ENCODE results near the gene MCCD1. TPM values are rescaled to one million over a fixed set of nuclear protein-coding genes. Genes with fewer than 3 reads are reported as not detected.

Gene MCCD1
- total and polyA plus RNA-seq, 2 experiments from 2014 or later, result not detected

DNA sequence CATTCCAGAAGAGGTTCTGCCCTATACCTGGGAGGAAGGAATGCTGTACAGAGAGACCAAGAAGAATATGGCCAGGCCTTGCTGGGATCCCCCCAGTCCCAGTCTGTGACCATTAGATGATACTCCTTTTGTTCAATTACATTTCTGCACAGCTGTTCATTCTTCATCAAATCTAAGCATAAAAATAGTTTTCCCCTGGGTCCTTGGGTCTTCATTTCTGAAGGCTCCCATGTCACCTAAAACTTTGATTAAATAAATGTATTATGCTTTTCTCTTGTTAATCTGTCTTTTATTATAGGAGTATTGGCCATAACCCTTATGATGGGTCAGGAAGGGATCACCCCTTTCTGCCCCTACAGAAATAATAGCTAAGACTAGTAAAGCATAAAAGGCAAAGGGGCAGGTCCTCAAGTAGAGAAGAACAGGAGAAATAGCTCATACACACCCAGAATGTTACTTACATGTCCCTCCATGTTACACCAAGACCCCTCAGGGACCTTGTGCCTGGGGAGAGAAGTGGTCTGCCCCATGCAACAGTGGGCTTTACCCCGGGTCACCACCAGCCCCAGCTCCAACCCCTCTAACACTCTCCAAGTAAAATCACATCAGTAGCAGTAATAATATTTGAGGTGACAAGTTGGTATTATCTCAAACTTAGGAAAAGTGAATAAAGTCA is 41.2 kb downstream of the MCCD1 start:
- Histone ChIP-seq H3K9ac (no peak overlapping the region), H3F3A (ENCODE audit: insufficient read depth) (no peaks in the 10 kb centered on the region), H4K20me1 (ENCODE audit: insufficient read depth) (no peaks in the 10 kb centered on the region), H3K4me3 (no peak overlapping the region), H3K27me3 (replicated peaks; ENCODE audit: insufficient read depth) (no peaks in the 10 kb centered on the region), H3K36me3 (ENCODE audit: low read depth) (no peaks in the 10 kb centered on the region), H3K4me1 (ENCODE audit: insufficient read depth) (no peaks in the 10 kb centered on the region), H3K4me2 (ENCODE audit: unreplicated experiment) (no peak overlapping the region), H3K9me2 (ENCODE audit: insufficient read depth) (no peaks in the 10 kb centered on the region), H3K9me3 (ENCODE audit: low read depth) (no peaks in the 10 kb centered on the region), H2AFZ (no peak overlapping the region), H3K27ac (no peak overlapping the region), H3K79me2 (ENCODE audit: insufficient read depth) (no peaks in the 10 kb centered on the region)
- 42 to 50% methylated on average over 1 of the region's 1 CpG for WGBS, 2 experiments (ENCODE audit: low coverage in 1 of 2, low lambda C conversion rate in 2 of 2, missing lambda C conversion rate in 2 of 2)
- DNase-seq, result no peak
- in situ Hi-C loops (cut with MboI), result no loop called here
- TF ChIP-seq EZH2 (IDR thresholded peaks at IDR 0.05; ENCODE audit: insufficient read depth, poor library complexity, severe bottlenecking) (no peak), EZH2phosphoT487 (IDR thresholded peaks at IDR 0.05; ENCODE audit: insufficient read depth, low read depth) (no peak)

DNA sequence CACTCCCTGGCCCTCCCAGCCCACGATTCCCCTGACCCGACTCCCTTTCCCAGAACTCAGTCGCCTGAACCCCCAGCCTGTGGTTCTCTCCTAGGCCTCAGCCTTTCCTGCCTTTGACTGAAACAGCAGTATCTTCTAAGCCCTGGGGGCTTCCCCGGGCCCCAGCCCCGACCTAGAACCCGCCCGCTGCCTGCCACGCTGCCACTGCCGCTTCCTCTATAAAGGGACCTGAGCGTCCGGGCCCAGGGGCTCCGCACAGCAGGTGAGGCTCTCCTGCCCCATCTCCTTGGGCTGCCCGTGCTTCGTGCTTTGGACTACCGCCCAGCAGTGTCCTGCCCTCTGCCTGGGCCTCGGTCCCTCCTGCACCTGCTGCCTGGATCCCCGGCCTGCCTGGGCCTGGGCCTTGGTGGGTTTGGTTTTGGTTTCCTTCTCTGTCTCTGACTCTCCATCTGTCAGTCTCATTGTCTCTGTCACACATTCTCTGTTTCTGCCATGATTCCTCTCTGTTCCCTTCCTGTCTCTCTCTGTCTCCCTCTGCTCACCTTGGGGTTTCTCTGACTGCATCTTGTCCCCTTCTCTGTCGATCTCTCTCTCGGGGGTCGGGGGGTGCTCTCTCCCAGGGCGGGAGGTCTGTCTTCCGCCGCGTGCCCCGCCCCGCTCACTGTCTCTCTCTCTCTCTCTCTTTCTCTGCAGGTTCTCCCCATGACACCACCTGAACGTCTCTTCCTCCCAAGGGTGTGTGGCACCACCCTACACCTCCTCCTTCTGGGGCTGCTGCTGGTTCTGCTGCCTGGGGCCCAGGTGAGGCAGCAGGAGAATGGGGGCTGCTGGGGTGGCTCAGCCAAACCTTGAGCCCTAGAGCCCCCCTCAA is 43.5 kb downstream of the MCCD1 start, which contains the start of gene LTA:
Gene LTA (plus strand): TSS at position 249 of the 871 bp plus-strand sequence. CDS start 454 bp downstream, at position 703.
- no peaks in the 10 kb centered on the region for H3F3A ChIP-seq (ENCODE audit: insufficient read depth)
- in situ Hi-C loops (cut with MboI), result no loop called here
- no peaks in the 10 kb centered on the region for H4K20me1 ChIP-seq (ENCODE audit: insufficient read depth)
- TF ChIP-seq EZH2 (IDR thresholded peaks at IDR 0.05; ENCODE audit: insufficient read depth, poor library complexity, severe bottlenecking) (no peak), EZH2phosphoT487 (IDR thresholded peaks at IDR 0.05; ENCODE audit: insufficient read depth, low read depth) (no peak)
- H2AFZ ChIP-seq, result no peak within 1 kb of the TSS
- no peak within 1 kb of the TSS for H3K9ac ChIP-seq
- no peak within 1 kb of the TSS for H3K4me3 ChIP-seq
- H3K9me2 ChIP-seq (ENCODE audit: insufficient read depth), result no peaks in the 10 kb centered on the region
- no peaks in the 10 kb centered on the region for H3K27me3 ChIP-seq (replicated peaks; ENCODE audit: insufficient read depth)
- H3K79me2 ChIP-seq (ENCODE audit: insufficient read depth), result no peaks in the 10 kb centered on the region
- no peaks in the 10 kb centered on the region for H3K36me3 ChIP-seq (ENCODE audit: low read depth)
- no peak for DNase-seq
- 73 to 87% methylated on average over 23 to 27 of the region's 27 CpGs for WGBS, 2 experiments (ENCODE audit: low coverage in 1 of 2, low lambda C conversion rate in 2 of 2, missing lambda C conversion rate in 2 of 2)
- H3K4me2 ChIP-seq (ENCODE audit: unreplicated experiment), result no peak within 1 kb of the TSS
- no peak within 1 kb of the TSS for H3K27ac ChIP-seq
- no peaks in the 10 kb centered on the region for H3K9me3 ChIP-seq (ENCODE audit: low read depth)
- no peaks in the 10 kb centered on the region for H3K4me1 ChIP-seq (ENCODE audit: insufficient read depth)

DNA sequence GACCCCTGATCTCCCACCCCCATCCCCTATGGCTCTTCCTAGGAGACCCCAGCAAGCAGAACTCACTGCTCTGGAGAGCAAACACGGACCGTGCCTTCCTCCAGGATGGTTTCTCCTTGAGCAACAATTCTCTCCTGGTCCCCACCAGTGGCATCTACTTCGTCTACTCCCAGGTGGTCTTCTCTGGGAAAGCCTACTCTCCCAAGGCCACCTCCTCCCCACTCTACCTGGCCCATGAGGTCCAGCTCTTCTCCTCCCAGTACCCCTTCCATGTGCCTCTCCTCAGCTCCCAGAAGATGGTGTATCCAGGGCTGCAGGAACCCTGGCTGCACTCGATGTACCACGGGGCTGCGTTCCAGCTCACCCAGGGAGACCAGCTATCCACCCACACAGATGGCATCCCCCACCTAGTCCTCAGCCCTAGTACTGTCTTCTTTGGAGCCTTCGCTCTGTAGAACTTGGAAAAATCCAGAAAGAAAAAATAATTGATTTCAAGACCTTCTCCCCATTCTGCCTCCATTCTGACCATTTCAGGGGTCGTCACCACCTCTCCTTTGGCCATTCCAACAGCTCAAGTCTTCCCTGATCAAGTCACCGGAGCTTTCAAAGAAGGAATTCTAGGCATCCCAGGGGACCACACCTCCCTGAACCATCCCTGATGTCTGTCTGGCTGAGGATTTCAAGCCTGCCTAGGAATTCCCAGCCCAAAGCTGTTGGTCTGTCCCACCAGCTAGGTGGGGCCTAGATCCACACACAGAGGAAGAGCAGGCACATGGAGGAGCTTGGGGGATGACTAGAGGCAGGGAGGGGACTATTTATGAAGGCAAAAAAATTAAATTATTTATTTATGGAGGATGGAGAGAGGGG is 44.7 kb downstream of the MCCD1 start:
- H3K79me2 ChIP-seq (ENCODE audit: insufficient read depth), result no peaks in the 10 kb centered on the region
- no peak for DNase-seq
- no peaks in the 10 kb centered on the region for H3K4me1 ChIP-seq (ENCODE audit: insufficient read depth)
- no peak overlapping the region for H3K4me3 ChIP-seq
- no peak overlapping the region for H3K27ac ChIP-seq
- H3K9me2 ChIP-seq (ENCODE audit: insufficient read depth), result no peaks in the 10 kb centered on the region
- no peak overlapping the region for H3K4me2 ChIP-seq (ENCODE audit: unreplicated experiment)
- H4K20me1 ChIP-seq (ENCODE audit: insufficient read depth), result no peaks in the 10 kb centered on the region
- TF ChIP-seq EZH2 (IDR thresholded peaks at IDR 0.05; ENCODE audit: insufficient read depth, poor library complexity, severe bottlenecking) (no peak), EZH2phosphoT487 (IDR thresholded peaks at IDR 0.05; ENCODE audit: insufficient read depth, low read depth) (no peak)
- in situ Hi-C loops (cut with MboI), result no loop called here
- H3F3A ChIP-seq (ENCODE audit: insufficient read depth), result no peaks in the 10 kb centered on the region
- no peak overlapping the region for H2AFZ ChIP-seq
- WGBS, 2 experiments (ENCODE audit: low coverage in 1 of 2, low lambda C conversion rate in 2 of 2, missing lambda C conversion rate in 2 of 2), result 66 to 67% methylated on average over 9 of the region's 9 CpGs
- no peak overlapping the region for H3K9ac ChIP-seq
- H3K36me3 ChIP-seq (ENCODE audit: low read depth), result no peaks in the 10 kb centered on the region
- H3K9me3 ChIP-seq (ENCODE audit: low read depth), result no peaks in the 10 kb centered on the region
- H3K27me3 ChIP-seq (replicated peaks; ENCODE audit: insufficient read depth), result no peaks in the 10 kb centered on the region
